ENCODE measurements around the gene MAG. TPM values are rescaled to one million over a fixed set of nuclear protein-coding genes. Genes with fewer than 3 reads are reported as not detected.

Gene MAG
- not detected for polyA plus RNA-seq (2012; ENCODE audit: insufficient read length, low read depth)

DNA sequence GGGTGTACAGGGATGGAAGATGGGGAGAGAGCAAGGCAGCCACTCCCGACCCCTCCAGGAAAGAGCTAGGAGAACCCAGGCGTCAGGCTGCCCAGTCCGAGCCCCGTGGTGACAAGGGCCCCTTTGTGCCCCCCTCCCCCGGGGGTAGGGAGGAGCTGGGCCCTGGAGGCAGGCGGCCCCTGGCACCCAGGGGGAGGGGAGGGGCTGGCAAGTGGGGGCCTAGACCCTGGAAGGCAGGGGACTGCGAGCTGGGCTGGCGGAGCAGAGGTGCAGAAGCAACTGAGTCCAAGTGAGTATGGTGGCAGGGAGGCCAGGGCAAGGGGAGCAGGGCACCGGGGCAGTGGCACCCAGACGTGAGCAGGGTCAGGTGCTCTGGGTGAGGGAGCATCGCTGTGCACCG is at the start of gene MAG:
Gene MAG (plus strand): TSS at position 246 of the 400 bp plus-strand sequence. CDS start 3,248 bp downstream, outside the sequence.
- TF ChIP-seq TAF1 (IDR thresholded peaks at IDR 0.05; ENCODE audit: borderline replicate concordance, insufficient read depth, low read length): no peak
- TF ChIP-seq FOXP2 (optimal IDR thresholded peaks at IDR 0.05; ENCODE audit: borderline replicate concordance, extremely low read depth, extremely low read length, insufficient read depth): no peak
- no peak for TF ChIP-seq REST (IDR thresholded peaks at IDR 0.05; ENCODE audit: insufficient read depth in 1 of 2, low read depth in 2 of 2, low read length in 2 of 2)
- no peak for TF ChIP-seq SIN3A (IDR thresholded peaks at IDR 0.05; ENCODE audit: borderline replicate concordance, insufficient read depth, low read length)
- no peak for TF ChIP-seq POLR2AphosphoS5 (IDR thresholded peaks at IDR 0.05; ENCODE audit: low read depth, low read length)

GRCh38 chr19:35246466-35247092 is 45.4 kb upstream of the MAG start:
- TF ChIP-seq POLR2AphosphoS5 (IDR thresholded peaks at IDR 0.05; ENCODE audit: low read depth, low read length): no peak
- TF ChIP-seq FOXP2 (optimal IDR thresholded peaks at IDR 0.05; ENCODE audit: borderline replicate concordance, extremely low read depth, extremely low read length, insufficient read depth): no peak
- TF ChIP-seq TAF1 (IDR thresholded peaks at IDR 0.05; ENCODE audit: borderline replicate concordance, insufficient read depth, low read length): no peak
- no peak for TF ChIP-seq SIN3A (IDR thresholded peaks at IDR 0.05; ENCODE audit: borderline replicate concordance, insufficient read depth, low read length)
- no peak for TF ChIP-seq REST (IDR thresholded peaks at IDR 0.05; ENCODE audit: insufficient read depth in 1 of 2, low read depth in 2 of 2, low read length in 2 of 2)

GRCh38 chr19:35247526-35248309 is 44.2 kb upstream of the MAG start:
- TF ChIP-seq POLR2AphosphoS5 (IDR thresholded peaks at IDR 0.05; ENCODE audit: low read depth, low read length) (no peak), FOXP2 (optimal IDR thresholded peaks at IDR 0.05; ENCODE audit: borderline replicate concordance, extremely low read depth, extremely low read length, insufficient read depth) (no peak), REST (IDR thresholded peaks at IDR 0.05; ENCODE audit: insufficient read depth in 1 of 2, low read depth in 2 of 2, low read length in 2 of 2) (no peak), TAF1 (IDR thresholded peaks at IDR 0.05; ENCODE audit: borderline replicate concordance, insufficient read depth, low read length) (no peak), SIN3A (IDR thresholded peaks at IDR 0.05; ENCODE audit: borderline replicate concordance, insufficient read depth, low read length) (no peak)

DNA sequence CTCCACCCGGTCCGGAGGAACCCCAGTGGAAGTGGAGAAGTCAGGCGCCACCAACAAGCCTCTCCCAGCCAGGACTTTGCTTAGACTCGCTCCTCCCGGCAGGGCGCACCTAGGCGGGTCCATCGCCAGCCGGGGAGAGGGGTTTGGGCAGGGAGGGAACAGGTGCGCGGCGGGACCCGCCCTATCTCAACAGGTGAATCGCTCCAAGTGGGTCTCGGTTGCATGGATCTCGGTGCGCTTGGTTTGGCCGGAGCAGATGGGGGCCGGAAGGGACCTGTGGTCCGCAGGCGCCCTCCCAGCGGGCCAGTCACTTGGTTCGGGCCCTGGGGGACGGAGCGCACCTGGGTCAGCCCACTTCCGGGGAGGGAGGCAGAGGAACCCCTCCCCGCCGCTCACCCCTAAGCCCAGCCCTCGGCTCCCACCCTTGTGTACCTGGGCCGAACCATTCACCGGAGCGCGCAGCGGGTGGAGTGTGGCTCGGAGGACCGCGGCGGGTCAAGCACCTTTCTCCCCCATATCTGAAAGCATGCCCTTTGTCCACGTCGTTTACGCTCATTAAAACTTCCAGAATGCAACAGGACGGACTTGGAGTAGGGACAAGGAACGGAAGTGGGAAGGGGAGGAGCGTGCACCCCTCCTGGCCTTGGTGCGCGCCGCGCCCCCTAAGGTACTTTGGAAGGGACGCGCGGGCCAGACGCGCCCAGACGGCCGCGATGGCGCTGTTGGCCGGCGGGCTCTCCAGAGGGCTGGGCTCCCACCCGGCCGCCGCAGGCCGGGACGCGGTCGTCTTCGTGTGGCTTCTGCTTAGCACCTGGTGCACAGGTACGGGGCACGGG is 43.4 kb upstream of the MAG start, which contains the start of gene LSR:
Gene LSR (plus strand): TSS at position 693 of the 836 bp plus-strand sequence. CDS start 21 bp downstream, at position 714.
- no peak for TF ChIP-seq FOXP2 (optimal IDR thresholded peaks at IDR 0.05; ENCODE audit: borderline replicate concordance, extremely low read depth, extremely low read length, insufficient read depth)
- no peak for TF ChIP-seq TAF1 (IDR thresholded peaks at IDR 0.05; ENCODE audit: borderline replicate concordance, insufficient read depth, low read length)
- no peak for TF ChIP-seq REST (IDR thresholded peaks at IDR 0.05; ENCODE audit: insufficient read depth in 1 of 2, low read depth in 2 of 2, low read length in 2 of 2)
- no peak for TF ChIP-seq SIN3A (IDR thresholded peaks at IDR 0.05; ENCODE audit: borderline replicate concordance, insufficient read depth, low read length)
- no peak for TF ChIP-seq POLR2AphosphoS5 (IDR thresholded peaks at IDR 0.05; ENCODE audit: low read depth, low read length)

All from PFSK-1 (cell line).